HCT116 (cell line): ENCODE measurements around the gene CHN1. TPM values are rescaled to one million over a fixed set of nuclear protein-coding genes. Genes with fewer than 3 reads are reported as not detected.

Experiments used
- ATAC-seq: fragments of 200-7000 bp; cut with Tn5 transposase; 2 replicates; pipeline ENCODE4 v1.9.1; 2020; ENCODE audit warnings: mild to moderate bottlenecking, moderate library complexity
- BruUV-seq: library from RNA; stranded (reverse); fragments of 400-500 nt; replicated peaks from 2 replicates; lab custom pipeline; 2021; lab: Mats Ljungman, UMichigan
- CTCF ChIA-PET: fragments of 300-600 bp; sonication (Branson Sonifier 250); formaldehyde crosslinking; loops from one replicate; lab custom pipeline; 2021; ENCODE audit warnings: antibody characterized with exemption; lab: Charles Lee
- POLR2A ChIA-PET: fragments of 300-600, 350-600 bp; sonication (Branson Sonifier 250); formaldehyde crosslinking; loops from one replicate; lab custom pipeline; 2021; ENCODE audit warnings: antibody characterized with exemption; lab: Charles Lee
- RAD21 ChIA-PET, 2 experiments: fragments of 300-600 bp; sonication (Branson Sonifier 250); formaldehyde crosslinking; loops; one replicate each; lab custom pipeline; 2023; ENCODE audit warnings: low total read pairs in 2 of 2; ENCODE audit not compliant: uncharacterized antibody in 2 of 2, unreplicated experiment in 2 of 2, low non-redundant PET in 1 of 2; lab: Charles Lee
- DNase-seq: peaks from one replicate; pipeline ENCODE4 v3.0.0-alpha.2; 2010; ENCODE audit warnings: low read depth, low spot score
- H2AFZ ChIP-seq: fragments of 200-600 bp; shearing (Covaris generic), sonication (generic); 2 replicates; pipeline ENCODE4 v1.6.1; 2017; ENCODE audit warnings: low read depth, mixed run types, mixed read lengths, antibody characterized with exemption, low read length; ENCODE audit not compliant: poor library complexity, severe bottlenecking
- H3K27ac ChIP-seq: 2 replicates; pipeline ENCODE4 v1.5.1; 2012; ENCODE audit warnings: low read depth, low read length
- H3K27me3 ChIP-seq: fragments of 200-600 bp; sonication (generic); 2 replicates; pipeline ENCODE4 v1.6.1; 2016; ENCODE audit warnings: mixed run types, low read length, mixed read lengths; ENCODE audit not compliant: insufficient read depth
- H3K36me3 ChIP-seq, 2 experiments: fragments of 200-500 bp in 1 of 2; fragments of 200-600 bp in 1 of 2; sonication (Bioruptor generic) in 1 of 2; sonication (generic) in 1 of 2; 2 replicates each; pipeline versions ENCODE4 v1.5.1 to v1.6.1; 2014 to 2016; ENCODE audit warnings: low read length in 2 of 2, inconsistent platforms in 1 of 2, mixed read lengths in 1 of 2, mixed run types in 1 of 2; ENCODE audit not compliant: insufficient read depth in 2 of 2, control insufficient read depth in 1 of 2
- H3K4me1 ChIP-seq, 2 experiments: fragments of 200-600 bp in 1 of 2; sonication (generic) in 1 of 2; 2 replicates each; pipeline versions ENCODE4 v1.5.1 to v1.6.1; 2012 to 2017; ENCODE audit warnings: low read length in 2 of 2, inconsistent platforms in 1 of 2, mild to moderate bottlenecking in 1 of 2, mixed read lengths in 1 of 2, mixed run types in 1 of 2, moderate library complexity in 1 of 2; ENCODE audit not compliant: insufficient read depth in 2 of 2, control insufficient read depth in 1 of 2
- H3K4me2 ChIP-seq: fragments of 200-600 bp; sonication (generic); 2 replicates; pipeline ENCODE4 v1.6.1; 2017; ENCODE audit warnings: mixed run types, low read length, mixed read lengths
- H3K4me3 ChIP-seq, 2 experiments: fragments of 200-600 bp in 1 of 2; sonication (generic) in 1 of 2; replicated peaks in 1 of 2; 2 replicates each; pipeline ENCODE4 v1.5.1; 2011 to 2016; ENCODE audit warnings: low read length in 2 of 2, control low read depth in 1 of 2, low read depth in 1 of 2, mild to moderate bottlenecking in 1 of 2, mixed read lengths in 1 of 2, mixed run types in 1 of 2
- H3K79me2 ChIP-seq: fragments of 200-600 bp; sonication (generic); 2 replicates; pipeline ENCODE4 v1.6.1; 2017; ENCODE audit warnings: mild to moderate bottlenecking, mixed run types, low read length, moderate library complexity, mixed read lengths; ENCODE audit not compliant: insufficient read depth
- H3K9ac ChIP-seq: fragments of 200-600 bp; sonication (generic); 2 replicates; pipeline ENCODE4 v1.6.1; 2016; ENCODE audit warnings: low read length, mixed read lengths
- H3K9me2 ChIP-seq: fragments of 200-600 bp; sonication (generic), shearing (Covaris generic); 2 replicates; pipeline ENCODE4 v1.6.1; 2017; ENCODE audit warnings: mixed run types, mild to moderate bottlenecking, moderate library complexity; ENCODE audit not compliant: insufficient read depth
- H3K9me3 ChIP-seq, 2 experiments: fragments of 200-500 bp in 1 of 2; fragments of 200-600 bp in 1 of 2; sonication (Bioruptor generic) in 1 of 2; sonication (generic) in 1 of 2; 2 replicates each; pipeline ENCODE4 v1.6.1; 2014 to 2017; ENCODE audit warnings: low read length in 2 of 2, mixed read lengths in 2 of 2, inconsistent platforms in 1 of 2, low read depth in 1 of 2, mild to moderate bottlenecking in 1 of 2, mixed run types in 1 of 2, moderate library complexity in 1 of 2; ENCODE audit not compliant: control insufficient read depth in 1 of 2, insufficient read depth in 1 of 2
- H4K20me1 ChIP-seq: fragments of 200-600 bp; sonication (generic), shearing (Covaris generic); 2 replicates; pipeline ENCODE4 v1.6.1; 2017; ENCODE audit warnings: mixed run types, mild to moderate bottlenecking, moderate library complexity; ENCODE audit not compliant: insufficient read depth
- CEBPB ChIP-seq: IDR thresholded peaks from 2 replicates; pipeline ENCODE4 v1.6.1; 2012; ENCODE audit warnings: low read depth
- ELF1 ChIP-seq: IDR thresholded peaks from 2 replicates; pipeline ENCODE4 v1.6.1; 2012; ENCODE audit warnings: low read depth, borderline replicate concordance
- EZH2 ChIP-seq: fragments of 200-600 bp; sonication (generic); IDR thresholded peaks from 2 replicates; pipeline ENCODE4 v1.6.1; 2017; ENCODE audit warnings: antibody characterized with exemption, mixed run types
- EZH2phosphoT487 ChIP-seq: fragments of 200-600 bp; IDR thresholded peaks from 2 replicates; pipeline ENCODE4 v1.6.1; 2018; ENCODE audit warnings: antibody characterized with exemption, borderline replicate concordance
- JUND ChIP-seq: IDR thresholded peaks from 2 replicates; pipeline ENCODE4 v1.6.1; 2012
- POLR2A ChIP-seq: IDR thresholded peaks from 2 replicates; pipeline ENCODE4 v1.7.0; 2011; ENCODE audit warnings: borderline replicate concordance; ENCODE audit not compliant: insufficient read depth, insufficient read length; ENCODE audit errors: extremely low read depth
- SIN3A ChIP-seq: IDR thresholded peaks from 2 replicates; pipeline ENCODE4 v1.6.1; 2012; ENCODE audit warnings: low read depth
- SP1 ChIP-seq: IDR thresholded peaks from 2 replicates; pipeline ENCODE4 v1.6.1; 2012; ENCODE audit warnings: low read depth
- TCF7L2 ChIP-seq: IDR thresholded peaks from 2 replicates; pipeline ENCODE4 v1.7.0; 2011; ENCODE audit warnings: borderline replicate concordance, inconsistent platforms; ENCODE audit not compliant: insufficient read depth, insufficient read length; ENCODE audit errors: extremely low read depth
- ZFX ChIP-seq: fragments of 450-650 bp; IDR thresholded peaks from 2 replicates; pipeline ENCODE4 v1.6.1; 2017
- intact Hi-C: fragments of 100-400 bp; cut with micrococcal nuclease; formaldehyde crosslinking; loops from 2 replicates; pipeline ENCODE4 v1.10.0; 2022
- total RNA-seq: library from RNA; stranded (reverse); gene quantifications from one replicate; pipeline ENCODE4 v1.2.1, GENCODE V29; 2021; ENCODE audit not compliant: unreplicated experiment
- TF ChIP-seq, protein P1 (sequence below): IDR thresholded peaks from 2 replicates; pipeline ENCODE4 v1.6.1; 2011; ENCODE audit warnings: mild to moderate bottlenecking, low read length, moderate library complexity; ENCODE audit not compliant: insufficient replicate concordance; ENCODE audit errors: extremely low read depth
- TF ChIP-seq, protein P2 (sequence below): IDR thresholded peaks from 2 replicates; pipeline ENCODE4 v1.6.1; 2012
- TF ChIP-seq, protein P3 (sequence below): IDR thresholded peaks from 2 replicates; pipeline ENCODE4 v1.6.1; 2012
- TF ChIP-seq, protein P4 (sequence below), 3 experiments: fragments of 200-600 bp in 1 of 3; sonication (generic) in 1 of 3; IDR thresholded peaks in 2 of 3; conservative IDR thresholded peaks in 1 of 3; 2 replicates each; pipeline ENCODE4 v1.5.1; 2012 to 2017; ENCODE audit warnings: low read depth in 2 of 3, low read length in 2 of 3, antibody characterized with exemption in 1 of 3, borderline replicate concordance in 1 of 3, control low read depth in 1 of 3, mild to moderate bottlenecking in 1 of 3, mixed read lengths in 1 of 3, mixed run types in 1 of 3, moderate library complexity in 1 of 3; ENCODE audit not compliant: insufficient read depth in 1 of 3

CHN1 gene
- total RNA-seq, 1 experiment from 2014 or later: 3.6 TPM

DNA sequence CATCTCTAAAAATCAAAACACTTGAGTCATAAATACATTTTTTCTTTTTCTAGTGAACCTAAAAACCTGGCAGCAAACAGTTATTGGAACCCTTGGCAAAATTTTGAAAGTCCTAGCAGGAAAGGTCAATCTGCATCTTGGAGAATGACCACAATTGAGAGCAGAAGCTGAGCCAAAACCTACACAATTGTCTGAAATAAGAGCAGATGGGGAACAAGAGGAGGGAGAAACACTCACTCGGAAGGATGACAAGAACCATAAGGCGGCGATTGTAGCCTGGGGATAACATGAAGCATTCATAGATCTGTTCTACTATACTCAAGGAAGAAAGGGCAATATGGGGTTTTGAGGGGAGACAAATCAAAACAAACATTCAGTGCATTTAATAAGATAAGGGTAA, 117.0 kb downstream of the CHN1 start:
- Histone ChIP-seq H3K4me1 (no peaks in the 10 kb centered on the region), H3K36me3 (no peaks in the 10 kb centered on the region), H3K27me3 (no peaks in the 10 kb centered on the region), H3K9me3 (no peaks in the 10 kb centered on the region), H3K4me2 (no peak overlapping the region), H3K9me2 (no peaks in the 10 kb centered on the region), H2AFZ (no peak overlapping the region), H3K9ac (no peak overlapping the region), H3K27ac (no peak overlapping the region), H3K4me3 (no peak overlapping the region), H4K20me1 (no peaks in the 10 kb centered on the region), H3K79me2 (no peaks in the 10 kb centered on the region)
- TF ChIP-seq, protein P1, sequence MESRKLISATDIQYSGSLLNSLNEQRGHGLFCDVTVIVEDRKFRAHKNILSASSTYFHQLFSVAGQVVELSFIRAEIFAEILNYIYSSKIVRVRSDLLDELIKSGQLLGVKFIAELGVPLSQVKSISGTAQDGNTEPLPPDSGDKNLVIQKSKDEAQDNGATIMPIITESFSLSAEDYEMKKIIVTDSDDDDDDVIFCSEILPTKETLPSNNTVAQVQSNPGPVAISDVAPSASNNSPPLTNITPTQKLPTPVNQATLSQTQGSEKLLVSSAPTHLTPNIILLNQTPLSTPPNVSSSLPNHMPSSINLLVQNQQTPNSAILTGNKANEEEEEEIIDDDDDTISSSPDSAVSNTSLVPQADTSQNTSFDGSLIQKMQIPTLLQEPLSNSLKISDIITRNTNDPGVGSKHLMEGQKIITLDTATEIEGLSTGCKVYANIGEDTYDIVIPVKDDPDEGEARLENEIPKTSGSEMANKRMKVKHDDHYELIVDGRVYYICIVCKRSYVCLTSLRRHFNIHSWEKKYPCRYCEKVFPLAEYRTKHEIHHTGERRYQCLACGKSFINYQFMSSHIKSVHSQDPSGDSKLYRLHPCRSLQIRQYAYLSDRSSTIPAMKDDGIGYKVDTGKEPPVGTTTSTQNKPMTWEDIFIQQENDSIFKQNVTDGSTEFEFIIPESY: no peak
- TF ChIP-seq CEBPB (no peak), POLR2A (no peak), SIN3A (no peak), ZFX (no peak), JUND (no peak), TCF7L2 (no peak), ELF1 (no peak), EZH2phosphoT487 (no peak), EZH2 (no peak), SP1 (no peak)
- TF ChIP-seq, protein P2, sequence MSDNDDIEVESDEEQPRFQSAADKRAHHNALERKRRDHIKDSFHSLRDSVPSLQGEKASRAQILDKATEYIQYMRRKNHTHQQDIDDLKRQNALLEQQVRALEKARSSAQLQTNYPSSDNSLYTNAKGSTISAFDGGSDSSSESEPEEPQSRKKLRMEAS: no peak
- TF ChIP-seq, protein P3, sequence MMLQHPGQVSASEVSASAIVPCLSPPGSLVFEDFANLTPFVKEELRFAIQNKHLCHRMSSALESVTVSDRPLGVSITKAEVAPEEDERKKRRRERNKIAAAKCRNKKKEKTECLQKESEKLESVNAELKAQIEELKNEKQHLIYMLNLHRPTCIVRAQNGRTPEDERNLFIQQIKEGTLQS: no peak
- TF ChIP-seq, protein P4, sequence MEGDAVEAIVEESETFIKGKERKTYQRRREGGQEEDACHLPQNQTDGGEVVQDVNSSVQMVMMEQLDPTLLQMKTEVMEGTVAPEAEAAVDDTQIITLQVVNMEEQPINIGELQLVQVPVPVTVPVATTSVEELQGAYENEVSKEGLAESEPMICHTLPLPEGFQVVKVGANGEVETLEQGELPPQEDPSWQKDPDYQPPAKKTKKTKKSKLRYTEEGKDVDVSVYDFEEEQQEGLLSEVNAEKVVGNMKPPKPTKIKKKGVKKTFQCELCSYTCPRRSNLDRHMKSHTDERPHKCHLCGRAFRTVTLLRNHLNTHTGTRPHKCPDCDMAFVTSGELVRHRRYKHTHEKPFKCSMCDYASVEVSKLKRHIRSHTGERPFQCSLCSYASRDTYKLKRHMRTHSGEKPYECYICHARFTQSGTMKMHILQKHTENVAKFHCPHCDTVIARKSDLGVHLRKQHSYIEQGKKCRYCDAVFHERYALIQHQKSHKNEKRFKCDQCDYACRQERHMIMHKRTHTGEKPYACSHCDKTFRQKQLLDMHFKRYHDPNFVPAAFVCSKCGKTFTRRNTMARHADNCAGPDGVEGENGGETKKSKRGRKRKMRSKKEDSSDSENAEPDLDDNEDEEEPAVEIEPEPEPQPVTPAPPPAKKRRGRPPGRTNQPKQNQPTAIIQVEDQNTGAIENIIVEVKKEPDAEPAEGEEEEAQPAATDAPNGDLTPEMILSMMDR (IDR thresholded peaks at IDR 0.05 in 2 of 3, conservative IDR thresholded peaks at IDR 0.05 in 1 of 3; ENCODE audit: borderline replicate concordance in 1 of 3, insufficient read depth in 1 of 3, low read depth in 2 of 3, low read length in 2 of 3): no peak
- RAD21 ChIA-PET: no interaction called here
- CTCF ChIA-PET: no interaction called here
- POLR2A ChIA-PET: no interaction called here
- intact Hi-C loops: no loop called here
- BruUV-seq: no TSS peak
- ATAC-seq (no peak), DNase-seq (no peak)
